GM23338 (cell line): ENCODE data around the gene AIG1. TPM values are rescaled to one million over a fixed set of nuclear protein-coding genes. Genes with fewer than 3 reads are reported as not detected.

ENCODE experiments used
- ETS1 ChIP-seq: IDR thresholded peaks from 2 replicates; pipeline ENCODE4 v1.6.1; 2016; ENCODE audit warnings: antibody characterized with exemption
- EZH2 ChIP-seq: fragments of 200-600 bp; sonication (generic); IDR thresholded peaks from one replicate; pipeline ENCODE4 v1.8.0; 2017; ENCODE audit warnings: antibody characterized with exemption, mild to moderate bottlenecking, low read depth; ENCODE audit not compliant: unreplicated experiment
- EZH2phosphoT487 ChIP-seq: fragments of 200-600 bp; sonication (generic); IDR thresholded peaks from one replicate; pipeline ENCODE4 v1.8.1; 2018; ENCODE audit warnings: antibody characterized with exemption; ENCODE audit not compliant: unreplicated experiment
- NANOG ChIP-seq: IDR thresholded peaks from 2 replicates; pipeline ENCODE4 v1.6.1; 2016; ENCODE audit warnings: antibody characterized with exemption, borderline replicate concordance
- ZNF331 ChIP-seq: fragments of 250-450 bp; sonication (Bioruptor Pico); IDR thresholded peaks from 2 replicates; pipeline ENCODE4 v1.5.0; 2020; ENCODE audit warnings: low read depth, mild to moderate bottlenecking, moderate library complexity
- polyA plus RNA-seq: library from polyadenylated mRNA; unstranded; fragments of >200 nt; fragmentation: Nextera tagmentation; extraction: Ambion mirVana; gene quantifications from 2 replicates; pipeline ENCODE4 v1.2.1, GENCODE V29; 2016
- total RNA-seq: library from RNA; depleted of rRNA; stranded (reverse); fragments of >200 nt; shearing (Covaris generic); gene quantifications from 2 replicates; pipeline ENCODE4 v1.2.3, GENCODE V29; 2014
- TF ChIP-seq, protein P1 (sequence below): fragments of 250-450 bp; sonication (Bioruptor Pico); IDR thresholded peaks from 2 replicates; pipeline ENCODE4 v1.5.0; 2020; ENCODE audit warnings: mild to moderate bottlenecking, moderate library complexity
- TF ChIP-seq, protein P2 (sequence below): IDR thresholded peaks from one replicate; pipeline ENCODE4 v1.6.1; 2018; ENCODE audit warnings: antibody characterized with exemption; ENCODE audit not compliant: unreplicated experiment

AIG1 gene
- total and polyA plus RNA-seq, 2 experiments from 2014 or later = 65.2 to 88.4 TPM

GRCh38 chr6:143199291-143199690 lies 138.6 kb downstream of the AIG1 start (continued):
- TF ChIP-seq, protein P1, sequence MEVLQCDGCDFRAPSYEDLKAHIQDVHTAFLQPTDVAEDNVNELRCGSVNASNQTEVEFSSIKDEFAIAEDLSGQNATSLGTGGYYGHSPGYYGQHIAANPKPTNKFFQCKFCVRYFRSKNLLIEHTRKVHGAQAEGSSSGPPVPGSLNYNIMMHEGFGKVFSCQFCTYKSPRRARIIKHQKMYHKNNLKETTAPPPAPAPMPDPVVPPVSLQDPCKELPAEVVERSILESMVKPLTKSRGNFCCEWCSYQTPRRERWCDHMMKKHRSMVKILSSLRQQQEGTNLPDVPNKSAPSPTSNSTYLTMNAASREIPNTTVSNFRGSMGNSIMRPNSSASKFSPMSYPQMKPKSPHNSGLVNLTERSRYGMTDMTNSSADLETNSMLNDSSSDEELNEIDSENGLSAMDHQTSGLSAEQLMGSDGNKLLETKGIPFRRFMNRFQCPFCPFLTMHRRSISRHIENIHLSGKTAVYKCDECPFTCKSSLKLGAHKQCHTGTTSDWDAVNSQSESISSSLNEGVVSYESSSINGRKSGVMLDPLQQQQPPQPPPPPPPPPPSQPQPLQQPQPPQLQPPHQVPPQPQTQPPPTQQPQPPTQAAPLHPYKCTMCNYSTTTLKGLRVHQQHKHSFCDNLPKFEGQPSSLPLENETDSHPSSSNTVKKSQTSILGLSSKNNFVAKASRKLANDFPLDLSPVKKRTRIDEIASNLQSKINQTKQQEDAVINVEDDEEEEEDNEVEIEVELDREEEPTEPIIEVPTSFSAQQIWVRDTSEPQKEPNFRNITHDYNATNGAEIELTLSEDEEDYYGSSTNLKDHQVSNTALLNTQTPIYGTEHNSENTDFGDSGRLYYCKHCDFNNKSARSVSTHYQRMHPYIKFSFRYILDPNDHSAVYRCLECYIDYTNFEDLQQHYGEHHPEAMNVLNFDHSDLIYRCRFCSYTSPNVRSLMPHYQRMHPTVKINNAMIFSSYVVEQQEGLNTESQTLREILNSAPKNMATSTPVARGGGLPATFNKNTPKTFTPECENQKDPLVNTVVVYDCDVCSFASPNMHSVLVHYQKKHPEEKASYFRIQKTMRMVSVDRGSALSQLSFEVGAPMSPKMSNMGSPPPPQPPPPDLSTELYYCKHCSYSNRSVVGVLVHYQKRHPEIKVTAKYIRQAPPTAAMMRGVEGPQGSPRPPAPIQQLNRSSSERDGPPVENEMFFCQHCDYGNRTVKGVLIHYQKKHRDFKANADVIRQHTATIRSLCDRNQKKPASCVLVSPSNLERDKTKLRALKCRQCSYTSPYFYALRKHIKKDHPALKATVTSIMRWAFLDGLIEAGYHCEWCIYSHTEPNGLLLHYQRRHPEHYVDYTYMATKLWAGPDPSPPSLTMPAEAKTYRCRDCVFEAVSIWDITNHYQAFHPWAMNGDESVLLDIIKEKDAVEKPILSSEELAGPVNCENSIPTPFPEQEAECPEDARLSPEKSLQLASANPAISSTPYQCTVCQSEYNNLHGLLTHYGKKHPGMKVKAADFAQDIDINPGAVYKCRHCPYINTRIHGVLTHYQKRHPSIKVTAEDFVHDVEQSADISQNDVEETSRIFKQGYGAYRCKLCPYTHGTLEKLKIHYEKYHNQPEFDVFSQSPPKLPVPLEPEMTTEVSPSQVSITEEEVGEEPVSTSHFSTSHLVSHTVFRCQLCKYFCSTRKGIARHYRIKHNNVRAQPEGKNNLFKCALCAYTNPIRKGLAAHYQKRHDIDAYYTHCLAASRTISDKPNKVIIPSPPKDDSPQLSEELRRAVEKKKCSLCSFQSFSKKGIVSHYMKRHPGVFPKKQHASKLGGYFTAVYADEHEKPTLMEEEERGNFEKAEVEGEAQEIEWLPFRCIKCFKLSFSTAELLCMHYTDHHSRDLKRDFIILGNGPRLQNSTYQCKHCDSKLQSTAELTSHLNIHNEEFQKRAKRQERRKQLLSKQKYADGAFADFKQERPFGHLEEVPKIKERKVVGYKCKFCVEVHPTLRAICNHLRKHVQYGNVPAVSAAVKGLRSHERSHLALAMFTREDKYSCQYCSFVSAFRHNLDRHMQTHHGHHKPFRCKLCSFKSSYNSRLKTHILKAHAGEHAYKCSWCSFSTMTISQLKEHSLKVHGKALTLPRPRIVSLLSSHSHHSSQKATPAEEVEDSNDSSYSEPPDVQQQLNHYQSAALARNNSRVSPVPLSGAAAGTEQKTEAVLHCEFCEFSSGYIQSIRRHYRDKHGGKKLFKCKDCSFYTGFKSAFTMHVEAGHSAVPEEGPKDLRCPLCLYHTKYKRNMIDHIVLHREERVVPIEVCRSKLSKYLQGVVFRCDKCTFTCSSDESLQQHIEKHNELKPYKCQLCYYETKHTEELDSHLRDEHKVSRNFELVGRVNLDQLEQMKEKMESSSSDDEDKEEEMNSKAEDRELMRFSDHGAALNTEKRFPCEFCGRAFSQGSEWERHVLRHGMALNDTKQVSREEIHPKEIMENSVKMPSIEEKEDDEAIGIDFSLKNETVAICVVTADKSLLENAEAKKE (CRISPR knock-in tag) = no peak
- TF ChIP-seq NANOG (no peak), EZH2 (no peak), ZNF331 (CRISPR knock-in tag) (no peak), EZH2phosphoT487 (no peak), ETS1 (no peak)
- TF ChIP-seq, protein P2, sequence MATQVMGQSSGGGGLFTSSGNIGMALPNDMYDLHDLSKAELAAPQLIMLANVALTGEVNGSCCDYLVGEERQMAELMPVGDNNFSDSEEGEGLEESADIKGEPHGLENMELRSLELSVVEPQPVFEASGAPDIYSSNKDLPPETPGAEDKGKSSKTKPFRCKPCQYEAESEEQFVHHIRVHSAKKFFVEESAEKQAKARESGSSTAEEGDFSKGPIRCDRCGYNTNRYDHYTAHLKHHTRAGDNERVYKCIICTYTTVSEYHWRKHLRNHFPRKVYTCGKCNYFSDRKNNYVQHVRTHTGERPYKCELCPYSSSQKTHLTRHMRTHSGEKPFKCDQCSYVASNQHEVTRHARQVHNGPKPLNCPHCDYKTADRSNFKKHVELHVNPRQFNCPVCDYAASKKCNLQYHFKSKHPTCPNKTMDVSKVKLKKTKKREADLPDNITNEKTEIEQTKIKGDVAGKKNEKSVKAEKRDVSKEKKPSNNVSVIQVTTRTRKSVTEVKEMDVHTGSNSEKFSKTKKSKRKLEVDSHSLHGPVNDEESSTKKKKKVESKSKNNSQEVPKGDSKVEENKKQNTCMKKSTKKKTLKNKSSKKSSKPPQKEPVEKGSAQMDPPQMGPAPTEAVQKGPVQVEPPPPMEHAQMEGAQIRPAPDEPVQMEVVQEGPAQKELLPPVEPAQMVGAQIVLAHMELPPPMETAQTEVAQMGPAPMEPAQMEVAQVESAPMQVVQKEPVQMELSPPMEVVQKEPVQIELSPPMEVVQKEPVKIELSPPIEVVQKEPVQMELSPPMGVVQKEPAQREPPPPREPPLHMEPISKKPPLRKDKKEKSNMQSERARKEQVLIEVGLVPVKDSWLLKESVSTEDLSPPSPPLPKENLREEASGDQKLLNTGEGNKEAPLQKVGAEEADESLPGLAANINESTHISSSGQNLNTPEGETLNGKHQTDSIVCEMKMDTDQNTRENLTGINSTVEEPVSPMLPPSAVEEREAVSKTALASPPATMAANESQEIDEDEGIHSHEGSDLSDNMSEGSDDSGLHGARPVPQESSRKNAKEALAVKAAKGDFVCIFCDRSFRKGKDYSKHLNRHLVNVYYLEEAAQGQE = no peak
